ENCODE measurements around the gene ZNF292.
"Not testable (repeated sequence)": the region's sequence is repeated elsewhere in the genome, so short reads cannot be mapped to it uniquely, and the experiment has no call there.

The ZNF292 gene

DNA sequence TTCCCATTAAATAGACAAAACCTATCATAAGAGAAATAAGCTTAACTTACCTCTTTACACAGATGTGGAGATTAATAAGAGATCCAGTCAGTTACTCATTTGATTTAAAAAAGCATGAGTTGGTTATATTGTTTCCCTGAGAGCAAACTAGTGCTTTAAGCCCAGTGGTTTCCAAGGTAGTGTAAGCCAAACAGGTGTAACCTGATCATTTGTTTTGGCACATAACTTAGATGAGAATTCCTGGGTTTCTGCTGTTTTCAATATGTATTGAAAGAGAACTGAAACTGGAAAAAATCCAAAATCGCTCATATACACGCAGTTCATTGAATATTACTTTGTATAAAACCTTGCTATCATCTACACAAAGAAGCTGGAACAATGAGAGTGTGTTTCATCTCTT, 136.5 kb downstream of the ZNF292 start:
- H4K8ac ChIP-seq (ENCODE audit: low read depth, low read length) = no peak overlapping the region
- H3K27ac ChIP-seq (ENCODE audit: low read depth, low read length) = no peak overlapping the region
- H3K4me1 ChIP-seq (ENCODE audit: control insufficient read depth, low read depth, low read length) = no peaks in the 10 kb centered on the region
- no peaks in the 10 kb centered on the region for H3K79me1 ChIP-seq (ENCODE audit: low read length)
- WGBS (ENCODE audit: extremely low coverage, insufficient coverage, low lambda C conversion rate) = no CpG with 5 or more reads among the region's 2 CpGs
- no peak overlapping the region for H4K5ac ChIP-seq (ENCODE audit: low read length)
- no peak overlapping the region for H3K56ac ChIP-seq (ENCODE audit: low read length)
- H3K4me2 ChIP-seq (ENCODE audit: low read length) = no peak overlapping the region
- no peak overlapping the region for H3K23ac ChIP-seq (ENCODE audit: low read length)
- no peak overlapping the region for H2BK15ac ChIP-seq (replicated peaks; ENCODE audit: low read depth)
- no peaks in the 10 kb centered on the region for H3K36me3 ChIP-seq (ENCODE audit: control insufficient read depth, insufficient read depth, low read length)
- DNase-seq = no peak
- no peaks in the 10 kb centered on the region for H3K79me2 ChIP-seq (ENCODE audit: control insufficient read depth, insufficient read depth, low read length)
- no peak overlapping the region for H3K4ac ChIP-seq (ENCODE audit: low read depth, low read length)
- H3K9ac ChIP-seq (ENCODE audit: low read length) = no peak overlapping the region
- H3K27me3 ChIP-seq (ENCODE audit: insufficient read depth, low read length, poor library complexity) = no peaks in the 10 kb centered on the region
- H2BK120ac ChIP-seq (ENCODE audit: low read depth, low read length) = no peak overlapping the region
- no peak overlapping the region for H2BK5ac ChIP-seq (ENCODE audit: low read length)
- no peak overlapping the region for H2AK5ac ChIP-seq (ENCODE audit: low read length)
- H3K18ac ChIP-seq (ENCODE audit: low read length) = no peak overlapping the region
- H3K4me3 ChIP-seq (ENCODE audit: low read length) = no peak overlapping the region

DNA sequence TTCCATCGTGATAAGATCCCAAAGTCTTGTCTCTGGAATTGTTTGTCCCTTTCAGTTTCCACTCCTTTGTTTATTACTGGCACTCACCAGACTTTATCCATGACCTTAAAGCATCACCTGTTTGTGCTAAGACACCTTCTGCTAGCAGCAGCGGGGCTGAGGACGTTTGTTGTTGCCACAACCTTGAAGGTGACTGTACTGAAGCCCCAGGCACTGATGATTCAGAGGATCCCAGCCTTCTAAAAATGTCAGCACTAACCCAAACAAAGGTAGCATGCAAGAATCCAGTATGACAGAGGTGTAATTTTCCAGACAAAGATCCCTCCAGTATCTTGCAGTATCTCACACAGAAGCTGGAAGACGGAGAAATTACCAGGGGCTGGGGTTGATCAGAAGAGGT, 138.2 kb downstream of the ZNF292 start:
- H2BK15ac ChIP-seq (replicated peaks; ENCODE audit: low read depth) = no peak overlapping the region
- no peak overlapping the region for H3K4me2 ChIP-seq (ENCODE audit: low read length)
- H2BK120ac ChIP-seq (ENCODE audit: low read depth, low read length) = no peak overlapping the region
- no peak overlapping the region for H4K8ac ChIP-seq (ENCODE audit: low read depth, low read length)
- H3K79me2 ChIP-seq (ENCODE audit: control insufficient read depth, insufficient read depth, low read length) = no peaks in the 10 kb centered on the region
- H3K27ac ChIP-seq (ENCODE audit: low read depth, low read length) = no peak overlapping the region
- no peak overlapping the region for H3K4ac ChIP-seq (ENCODE audit: low read depth, low read length)
- no peaks in the 10 kb centered on the region for H3K36me3 ChIP-seq (ENCODE audit: control insufficient read depth, insufficient read depth, low read length)
- H3K4me1 ChIP-seq (ENCODE audit: control insufficient read depth, low read depth, low read length) = no peaks in the 10 kb centered on the region
- no peak overlapping the region for H2AK5ac ChIP-seq (ENCODE audit: low read length)
- H4K5ac ChIP-seq (ENCODE audit: low read length) = no peak overlapping the region
- peak; percentile 17 for DNase-seq
- no peak overlapping the region for H3K56ac ChIP-seq (ENCODE audit: low read length)
- no peak overlapping the region for H3K18ac ChIP-seq (ENCODE audit: low read length)
- H3K4me3 ChIP-seq (ENCODE audit: low read length) = no peak overlapping the region
- no peak overlapping the region for H3K23ac ChIP-seq (ENCODE audit: low read length)
- H3K79me1 ChIP-seq (ENCODE audit: low read length) = no peaks in the 10 kb centered on the region
- H3K27me3 ChIP-seq (ENCODE audit: insufficient read depth, low read length, poor library complexity) = no peaks in the 10 kb centered on the region
- no peak overlapping the region for H2BK5ac ChIP-seq (ENCODE audit: low read length)
- WGBS (ENCODE audit: extremely low coverage, insufficient coverage, low lambda C conversion rate) = no CpG with 5 or more reads among the region's 4 CpGs
- no peak overlapping the region for H3K9ac ChIP-seq (ENCODE audit: low read length)

DNA sequence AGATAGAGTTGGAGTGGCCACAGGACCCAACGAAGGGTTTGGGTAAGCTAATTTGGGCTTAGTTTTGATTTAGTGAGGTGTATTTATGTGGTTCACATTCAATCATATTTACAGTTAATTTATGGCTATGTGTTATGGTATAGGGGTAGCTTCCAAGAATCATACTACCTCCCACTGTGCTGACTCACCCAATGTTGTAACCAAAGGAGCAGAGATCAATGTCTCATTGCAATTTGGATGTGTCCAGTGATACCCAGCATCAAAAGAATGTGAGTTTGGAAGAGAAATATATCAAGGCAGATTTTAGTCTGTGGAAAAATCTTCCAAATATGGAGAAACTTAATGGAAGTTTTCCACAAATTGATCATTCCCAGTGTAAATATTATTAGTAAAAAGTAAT, 141.8 kb downstream of the ZNF292 start:
- H3K79me1 ChIP-seq (ENCODE audit: low read length) = no peaks in the 10 kb centered on the region
- no peak overlapping the region for H3K27ac ChIP-seq (ENCODE audit: low read depth, low read length)
- DNase-seq = no peak
- no peaks in the 10 kb centered on the region for H3K27me3 ChIP-seq (ENCODE audit: insufficient read depth, low read length, poor library complexity)
- H2BK15ac ChIP-seq (replicated peaks; ENCODE audit: low read depth) = no peak overlapping the region
- H3K4me1 ChIP-seq (ENCODE audit: control insufficient read depth, low read depth, low read length) = no peaks in the 10 kb centered on the region
- no peak overlapping the region for H3K4me3 ChIP-seq (ENCODE audit: low read length)
- no peak overlapping the region for H2AK5ac ChIP-seq (ENCODE audit: low read length)
- H3K4ac ChIP-seq (ENCODE audit: low read depth, low read length) = no peak overlapping the region
- no peak overlapping the region for H2BK120ac ChIP-seq (ENCODE audit: low read depth, low read length)
- H3K18ac ChIP-seq (ENCODE audit: low read length) = no peak overlapping the region
- H3K79me2 ChIP-seq (ENCODE audit: control insufficient read depth, insufficient read depth, low read length) = no peaks in the 10 kb centered on the region
- H3K4me2 ChIP-seq (ENCODE audit: low read length) = no peak overlapping the region
- H4K8ac ChIP-seq (ENCODE audit: low read depth, low read length) = no peak overlapping the region
- WGBS (ENCODE audit: extremely low coverage, insufficient coverage, low lambda C conversion rate) = no CpG with 5 or more reads among the region's 1 CpG
- H2BK5ac ChIP-seq (ENCODE audit: low read length) = no peak overlapping the region
- H3K9ac ChIP-seq (ENCODE audit: low read length) = no peak overlapping the region
- no peak overlapping the region for H3K56ac ChIP-seq (ENCODE audit: low read length)
- no peaks in the 10 kb centered on the region for H3K36me3 ChIP-seq (ENCODE audit: control insufficient read depth, insufficient read depth, low read length)
- H3K23ac ChIP-seq (ENCODE audit: low read length) = no peak overlapping the region
- H4K5ac ChIP-seq (ENCODE audit: low read length) = no peak overlapping the region

DNA sequence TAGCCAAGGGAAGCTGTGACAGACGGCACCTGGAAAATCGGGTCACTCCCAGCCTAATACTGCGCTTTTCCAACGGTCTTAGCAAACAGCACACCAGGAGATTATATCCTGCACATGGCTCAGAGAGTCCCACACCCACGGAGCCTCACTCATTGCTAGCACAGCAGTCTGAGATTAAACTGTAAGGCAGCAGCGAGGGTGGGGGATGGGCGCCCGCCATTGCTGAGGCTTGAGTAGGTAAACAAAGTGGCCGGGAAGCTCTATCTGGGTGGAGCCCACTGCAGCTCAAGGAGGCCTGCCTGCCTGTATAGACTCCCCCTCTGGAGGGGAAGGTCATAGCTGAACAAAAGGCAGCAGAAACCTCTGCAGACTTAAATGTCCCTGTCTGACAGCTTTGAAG, 145.9 kb downstream of the ZNF292 start:
- H2BK15ac ChIP-seq (replicated peaks; ENCODE audit: low read depth); H3K79me2 ChIP-seq (ENCODE audit: control insufficient read depth, insufficient read depth, low read length); H3K36me3 ChIP-seq (ENCODE audit: control insufficient read depth, insufficient read depth, low read length); H3K4me3 ChIP-seq (ENCODE audit: low read length); H2BK120ac ChIP-seq (ENCODE audit: low read depth, low read length); H3K9ac ChIP-seq (ENCODE audit: low read length); H3K79me1 ChIP-seq (ENCODE audit: low read length); H3K4ac ChIP-seq (ENCODE audit: low read depth, low read length); H3K4me1 ChIP-seq (ENCODE audit: control insufficient read depth, low read depth, low read length); H3K27me3 ChIP-seq (ENCODE audit: insufficient read depth, low read length, poor library complexity); H4K8ac ChIP-seq (ENCODE audit: low read depth, low read length); H3K4me2 ChIP-seq (ENCODE audit: low read length); H3K56ac ChIP-seq (ENCODE audit: low read length); H3K23ac ChIP-seq (ENCODE audit: low read length); H3K18ac ChIP-seq (ENCODE audit: low read length); DNase-seq; H2BK5ac ChIP-seq (ENCODE audit: low read length); H2AK5ac ChIP-seq (ENCODE audit: low read length); H4K5ac ChIP-seq (ENCODE audit: low read length); H3K27ac ChIP-seq (ENCODE audit: low read depth, low read length): not testable (repeated sequence)
- no CpG with 5 or more reads among the region's 9 CpGs for WGBS (ENCODE audit: extremely low coverage, insufficient coverage, low lambda C conversion rate)

DNA sequence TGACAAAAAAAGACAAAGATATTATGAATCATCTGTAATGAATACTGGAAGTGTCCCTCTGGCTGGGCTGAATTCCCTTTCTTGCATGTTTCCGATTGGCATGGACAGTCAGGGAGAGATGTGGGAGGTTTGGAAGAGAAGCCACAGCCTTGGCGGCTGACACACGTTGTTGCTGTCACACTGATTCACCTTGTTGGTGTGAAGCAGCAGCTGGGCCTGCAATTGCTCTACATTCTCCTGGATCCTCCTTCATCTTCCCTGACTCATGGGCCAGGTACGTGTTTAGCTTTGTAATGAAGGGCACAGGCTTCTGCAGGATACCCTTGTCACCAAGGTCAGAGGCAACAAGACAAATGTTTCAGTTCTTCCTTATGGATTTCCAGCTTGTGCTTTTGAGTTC, 153.6 kb downstream of the ZNF292 start:
- no CpG with 5 or more reads among the region's 4 CpGs for WGBS (ENCODE audit: extremely low coverage, insufficient coverage, low lambda C conversion rate)
- no peak overlapping the region for H3K4ac ChIP-seq (ENCODE audit: low read depth, low read length)
- H3K9ac ChIP-seq (ENCODE audit: low read length) = no peak overlapping the region
- DNase-seq = no peak
- H2AK5ac ChIP-seq (ENCODE audit: low read length) = no peak overlapping the region
- no peak overlapping the region for H3K56ac ChIP-seq (ENCODE audit: low read length)
- no peak overlapping the region for H3K27ac ChIP-seq (ENCODE audit: low read depth, low read length)
- no peak overlapping the region for H2BK15ac ChIP-seq (replicated peaks; ENCODE audit: low read depth)
- no peak overlapping the region for H3K18ac ChIP-seq (ENCODE audit: low read length)
- H3K4me2 ChIP-seq (ENCODE audit: low read length) = no peak overlapping the region
- H4K5ac ChIP-seq (ENCODE audit: low read length) = no peak overlapping the region
- no peaks in the 10 kb centered on the region for H3K4me1 ChIP-seq (ENCODE audit: control insufficient read depth, low read depth, low read length)
- H2BK5ac ChIP-seq (ENCODE audit: low read length) = no peak overlapping the region
- H2BK120ac ChIP-seq (ENCODE audit: low read depth, low read length) = no peak overlapping the region
- H3K79me2 ChIP-seq (ENCODE audit: control insufficient read depth, insufficient read depth, low read length) = no peaks in the 10 kb centered on the region
- no peaks in the 10 kb centered on the region for H3K27me3 ChIP-seq (ENCODE audit: insufficient read depth, low read length, poor library complexity)
- H3K36me3 ChIP-seq (ENCODE audit: control insufficient read depth, insufficient read depth, low read length) = no peaks in the 10 kb centered on the region
- H3K4me3 ChIP-seq (ENCODE audit: low read length) = no peak overlapping the region
- H3K79me1 ChIP-seq (ENCODE audit: low read length) = no peaks in the 10 kb centered on the region
- H3K23ac ChIP-seq (ENCODE audit: low read length) = no peak overlapping the region
- H4K8ac ChIP-seq (ENCODE audit: low read depth, low read length) = no peak overlapping the region

DNA sequence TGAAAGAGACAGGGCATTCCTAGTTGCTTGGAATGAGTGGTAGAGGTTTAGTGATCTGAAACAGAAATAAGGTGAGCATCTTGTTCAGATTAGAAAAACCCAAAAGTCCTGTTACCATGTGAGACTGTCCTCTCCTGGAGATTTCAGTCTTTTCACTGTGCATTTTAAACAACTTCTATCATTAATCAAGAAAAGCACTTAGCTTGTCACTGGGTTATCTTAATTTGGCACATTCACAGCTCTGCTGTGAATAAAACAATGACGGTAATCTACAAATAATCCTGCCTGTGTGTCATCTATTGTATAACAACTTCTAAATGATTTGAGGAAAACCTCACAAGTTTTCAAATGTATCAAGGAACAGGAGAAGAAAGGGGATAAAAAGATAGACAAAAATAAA, 157.5 kb downstream of the ZNF292 start:
- no peak overlapping the region for H3K27ac ChIP-seq (ENCODE audit: low read depth, low read length)
- no peak overlapping the region for H3K18ac ChIP-seq (ENCODE audit: low read length)
- no peak overlapping the region for H3K23ac ChIP-seq (ENCODE audit: low read length)
- no peak overlapping the region for H4K5ac ChIP-seq (ENCODE audit: low read length)
- H3K56ac ChIP-seq (ENCODE audit: low read length) = no peak overlapping the region
- no peaks in the 10 kb centered on the region for H3K79me2 ChIP-seq (ENCODE audit: control insufficient read depth, insufficient read depth, low read length)
- H2BK120ac ChIP-seq (ENCODE audit: low read depth, low read length) = no peak overlapping the region
- H3K4me3 ChIP-seq (ENCODE audit: low read length) = no peak overlapping the region
- H3K27me3 ChIP-seq (ENCODE audit: insufficient read depth, low read length, poor library complexity) = no peaks in the 10 kb centered on the region
- H2BK15ac ChIP-seq (replicated peaks; ENCODE audit: low read depth) = no peak overlapping the region
- H2AK5ac ChIP-seq (ENCODE audit: low read length) = no peak overlapping the region
- no peak overlapping the region for H3K9ac ChIP-seq (ENCODE audit: low read length)
- DNase-seq = peak; percentile 23
- WGBS (ENCODE audit: extremely low coverage, insufficient coverage, low lambda C conversion rate) = no CpG with 5 or more reads among the region's 1 CpG
- H3K4me2 ChIP-seq (ENCODE audit: low read length) = no peak overlapping the region
- no peaks in the 10 kb centered on the region for H3K36me3 ChIP-seq (ENCODE audit: control insufficient read depth, insufficient read depth, low read length)
- H4K8ac ChIP-seq (ENCODE audit: low read depth, low read length) = no peak overlapping the region
- H3K4me1 ChIP-seq (ENCODE audit: control insufficient read depth, low read depth, low read length) = no peaks in the 10 kb centered on the region
- no peak overlapping the region for H3K4ac ChIP-seq (ENCODE audit: low read depth, low read length)
- no peaks in the 10 kb centered on the region for H3K79me1 ChIP-seq (ENCODE audit: low read length)
- no peak overlapping the region for H2BK5ac ChIP-seq (ENCODE audit: low read length)

All from mesendoderm (in vitro differentiated cells).